Right renal pelvis (tissue), 4 donors: ENCODE results near the gene C19orf47. TPM values are rescaled to one million over a fixed set of nuclear protein-coding genes. Genes with fewer than 3 reads are reported as not detected.
A peak's percentile ranks its signal among the peaks of the same experiment; 100 is the strongest.

Source experiments
- DNase-seq, 4 donors: peaks; one replicate each; pipeline ENCODE4 v3.0.0-alpha.2; 2013; ENCODE audit warnings: low read depth in 4 of 4, low spot score in 3 of 4, missing footprints in 1 of 4
- polyA plus RNA-seq, 4 donors: library from polyadenylated mRNA; unstranded; fragments of 120-200 nt; gene quantifications; one replicate each; pipeline ENCODE4 v1.2.1, GENCODE V29; 2013; ENCODE audit not compliant: insufficient read length in 4 of 4

C19orf47 gene
- polyA plus RNA-seq, 4 donors, result 10.2 to 14.0 (median 12.3) TPM

DNA sequence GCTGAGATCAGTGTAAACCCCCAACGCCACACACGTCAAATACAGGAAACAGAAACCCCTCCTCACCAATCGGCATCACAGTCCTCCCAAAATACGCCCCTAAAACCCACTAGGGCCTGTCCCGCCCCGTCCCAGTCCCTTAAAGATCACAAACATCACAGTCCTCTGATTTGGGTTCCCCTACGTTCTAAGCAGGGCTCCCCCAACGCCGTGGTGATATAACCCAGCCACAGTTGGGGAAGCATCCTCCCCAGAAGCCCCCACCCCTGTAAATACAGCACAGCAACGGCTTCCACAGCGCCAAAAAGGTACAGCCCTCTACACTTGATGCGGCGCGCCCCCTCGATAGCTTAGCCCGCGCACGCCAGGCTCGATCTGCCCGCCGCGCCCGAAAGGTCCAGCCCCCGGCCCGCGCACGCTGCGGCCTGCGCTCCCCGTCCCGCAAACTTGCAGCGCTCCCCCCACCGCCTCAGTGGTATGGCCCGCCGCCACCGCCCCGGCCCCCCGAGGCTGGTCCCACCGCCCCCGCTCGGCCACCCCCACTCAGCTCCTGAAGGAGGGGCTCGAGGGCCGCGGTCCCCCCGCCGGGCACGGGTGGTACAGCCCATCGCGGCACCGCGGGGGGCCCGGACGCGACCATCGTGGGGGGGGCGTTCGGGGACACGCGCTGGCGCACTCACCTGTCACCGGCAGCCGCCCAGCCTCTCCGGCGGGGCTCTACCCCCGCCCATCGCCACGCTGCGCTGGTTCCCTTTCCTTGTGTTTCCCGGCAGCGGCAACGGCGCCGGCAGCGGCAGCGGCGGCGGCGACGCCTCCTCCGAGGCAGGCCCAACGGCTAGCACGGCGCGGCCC lies 63.5 kb downstream of the C19orf47 start, which contains the start of gene AKT2:
Gene AKT2 (minus strand): TSS at position 845 of the 852 bp plus-strand sequence. CDS start 20,078 bp downstream, outside the sequence.
- DNase-seq, result peak in 3 of 4 donors; percentile 62 to 73 (median 72)

DNA sequence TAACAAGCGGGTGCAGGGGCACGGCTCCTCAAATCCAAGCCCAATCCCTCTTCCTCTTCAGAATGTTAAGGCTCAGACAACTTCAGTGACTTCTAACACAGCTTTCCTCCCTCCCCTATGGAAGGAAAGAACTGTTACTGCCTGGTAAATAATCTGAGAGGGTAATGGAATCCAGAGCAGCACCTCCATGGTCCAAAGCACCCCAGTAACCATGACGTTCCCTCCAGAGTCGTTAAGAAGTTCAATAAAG lies 64.0 kb downstream of the C19orf47 start:
- no peak for DNase-seq

DNA sequence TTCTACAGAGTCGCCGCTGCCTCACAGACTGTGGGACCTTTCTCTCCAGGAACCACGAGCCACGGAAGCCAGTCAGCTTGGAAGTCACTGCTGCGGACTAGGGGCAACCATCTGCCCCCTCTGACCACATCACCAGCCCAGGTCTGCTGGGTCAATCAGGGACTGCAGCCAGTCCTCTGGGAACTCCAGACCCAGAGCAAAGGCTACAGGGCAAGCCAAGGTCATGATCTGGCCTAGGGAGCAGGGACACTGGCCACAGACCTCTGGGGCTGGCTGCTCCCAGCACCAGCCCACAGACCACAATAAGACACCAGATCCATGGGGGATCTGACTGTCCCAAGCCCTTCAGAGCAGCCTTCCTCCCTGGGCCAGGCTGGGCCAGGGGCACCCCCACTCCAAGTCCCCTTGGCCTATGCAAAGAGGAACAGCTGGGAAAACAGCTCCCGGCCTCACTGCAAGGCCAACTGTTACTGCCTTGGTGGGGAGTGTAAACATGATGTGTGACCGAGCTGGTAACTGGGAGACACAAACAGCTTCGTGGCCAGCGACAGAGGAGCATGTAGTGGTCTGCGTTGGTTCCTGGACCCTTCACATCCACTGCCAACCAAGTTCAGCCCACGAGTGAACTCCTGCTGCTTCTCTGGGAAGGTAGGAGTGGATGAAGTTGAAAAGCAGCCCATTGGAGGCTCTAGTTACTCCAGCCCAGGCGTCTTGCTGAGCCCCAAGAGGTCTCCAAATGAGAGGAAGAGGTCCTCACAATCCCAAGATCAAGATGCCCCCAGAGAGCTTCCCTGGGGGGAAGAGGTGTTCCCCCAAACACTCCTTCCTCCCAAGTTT lies 64.6 kb downstream of the C19orf47 start:
- no peak for DNase-seq

DNA sequence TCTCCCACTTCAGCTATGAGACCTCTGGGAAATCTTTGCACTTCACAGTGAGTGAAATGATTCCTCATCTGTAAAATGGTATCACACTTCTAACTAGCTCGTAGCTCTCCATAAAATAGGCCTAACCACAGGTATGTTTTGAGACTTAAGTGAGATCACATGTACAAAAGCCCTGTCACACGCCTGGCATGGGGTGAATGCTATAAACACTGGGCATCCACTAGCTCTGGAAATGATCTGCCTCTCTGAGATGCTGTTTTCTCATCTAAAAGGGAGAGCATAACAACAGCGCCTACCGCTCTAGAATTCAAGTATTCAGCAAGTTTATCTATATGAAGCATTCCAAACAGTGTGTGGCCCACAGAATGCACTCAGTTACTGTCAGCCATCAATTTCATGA lies 65.3 kb downstream of the C19orf47 start:
- no peak for DNase-seq

GRCh38 chr19:40282209-40282580 lies 66.0 kb downstream of the C19orf47 start:
- no peak for DNase-seq

GRCh38 chr19:40281381-40282208 lies 66.6 kb downstream of the C19orf47 start:
- DNase-seq, result no peak

- no peak for DNase-seq
Observed at GRCh38 chr19:40280608-40281221, 67.5 kb downstream of the C19orf47 start.

DNA sequence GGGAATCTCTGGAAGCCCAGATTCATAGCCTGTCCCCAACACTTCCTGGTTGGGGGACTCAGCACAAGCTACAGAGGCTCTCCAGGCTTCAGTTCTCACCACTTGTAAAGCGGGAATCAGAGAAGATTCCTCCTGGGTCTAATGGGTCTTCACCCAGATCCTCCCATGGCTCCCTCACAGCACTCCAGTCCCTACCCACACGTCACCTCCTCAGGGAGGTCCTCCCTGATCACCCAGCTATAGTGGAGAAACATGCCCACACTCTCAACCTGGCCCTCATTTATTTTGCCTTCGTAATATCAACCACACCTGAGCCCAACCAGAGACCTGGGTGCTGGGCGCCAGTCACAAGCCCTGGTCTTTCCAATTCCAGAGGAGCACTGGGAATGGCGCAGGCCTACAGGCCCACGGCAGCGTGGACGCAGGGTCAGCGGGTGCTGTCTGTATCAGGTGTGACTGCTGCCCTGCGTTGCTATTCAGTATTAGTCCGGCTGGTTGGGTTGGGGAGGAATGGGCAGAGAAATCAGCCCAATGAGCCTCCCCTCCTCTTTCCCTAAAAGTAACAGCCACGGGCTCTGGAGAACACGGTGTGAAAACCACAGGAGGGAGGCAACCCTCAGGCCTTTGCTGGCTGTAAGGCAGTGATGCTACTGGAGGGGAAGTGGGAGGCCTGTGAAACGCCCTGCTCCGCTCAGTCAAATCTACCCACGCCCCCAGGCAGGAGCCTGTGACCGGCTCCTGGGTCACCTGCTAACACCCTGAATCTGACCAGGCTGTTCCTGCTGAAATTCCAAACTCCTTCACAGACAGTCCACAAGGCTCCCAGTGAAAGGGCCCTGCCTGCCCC lies 68.2 kb downstream of the C19orf47 start:
- DNase-seq, result no peak

DNA sequence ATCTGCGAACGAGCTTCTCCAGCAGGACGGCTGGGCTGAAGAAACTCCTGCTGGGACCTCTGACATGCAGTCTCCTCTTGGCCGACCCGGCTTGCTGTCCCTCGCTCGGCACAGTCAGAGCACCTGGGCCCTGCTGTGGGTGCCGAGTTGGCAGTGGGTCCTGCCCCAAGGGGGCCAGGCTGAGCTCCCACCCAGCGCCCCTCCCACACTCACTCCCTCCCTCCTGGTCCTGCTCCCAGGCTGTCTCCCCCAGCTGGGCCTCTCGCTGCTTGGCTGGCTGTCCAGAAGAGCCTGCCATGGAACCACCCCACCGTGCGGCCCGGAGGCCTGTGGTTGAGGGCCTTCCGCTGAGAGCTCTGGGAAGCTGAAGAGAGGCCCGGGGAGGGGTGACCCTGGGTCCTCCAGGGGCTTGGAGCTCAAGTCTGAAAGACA lies 69.1 kb downstream of the C19orf47 start:
- peak in 2 of 4 donors; percentile 59 to 68 for DNase-seq

DNA sequence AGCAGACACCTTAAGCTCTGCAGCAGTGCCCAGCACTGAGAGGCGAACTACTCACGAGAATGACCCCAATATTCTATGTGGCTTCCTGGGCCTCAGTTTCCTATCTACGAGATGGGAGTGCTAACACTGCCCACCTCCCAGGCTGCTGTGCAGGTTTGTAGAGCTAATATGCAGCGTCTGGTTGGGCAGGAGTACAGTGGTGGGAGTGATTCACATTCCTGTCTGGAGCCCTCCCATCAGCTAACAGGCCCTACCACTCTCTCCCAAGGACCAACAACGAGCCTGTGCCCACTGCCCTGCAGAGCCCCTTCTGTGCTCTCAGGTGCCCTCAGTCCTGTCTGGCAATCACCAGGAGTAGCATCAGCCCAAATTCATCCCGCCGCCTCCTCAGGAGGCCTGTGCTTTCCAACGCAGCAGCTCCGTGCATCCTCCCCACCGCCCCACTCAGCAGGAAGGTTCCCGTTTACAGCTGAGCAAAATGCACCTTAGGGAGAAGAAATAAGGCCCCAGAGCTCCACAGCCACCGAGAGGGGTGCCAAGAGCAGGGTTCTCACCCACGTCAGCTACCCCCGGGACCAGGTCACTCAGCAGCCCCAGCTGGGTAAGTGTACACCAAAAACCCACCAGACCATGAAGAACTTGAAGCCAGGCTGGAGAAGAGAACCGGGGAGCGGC lies 69.7 kb downstream of the C19orf47 start:
- DNase-seq, result no peak

DNA sequence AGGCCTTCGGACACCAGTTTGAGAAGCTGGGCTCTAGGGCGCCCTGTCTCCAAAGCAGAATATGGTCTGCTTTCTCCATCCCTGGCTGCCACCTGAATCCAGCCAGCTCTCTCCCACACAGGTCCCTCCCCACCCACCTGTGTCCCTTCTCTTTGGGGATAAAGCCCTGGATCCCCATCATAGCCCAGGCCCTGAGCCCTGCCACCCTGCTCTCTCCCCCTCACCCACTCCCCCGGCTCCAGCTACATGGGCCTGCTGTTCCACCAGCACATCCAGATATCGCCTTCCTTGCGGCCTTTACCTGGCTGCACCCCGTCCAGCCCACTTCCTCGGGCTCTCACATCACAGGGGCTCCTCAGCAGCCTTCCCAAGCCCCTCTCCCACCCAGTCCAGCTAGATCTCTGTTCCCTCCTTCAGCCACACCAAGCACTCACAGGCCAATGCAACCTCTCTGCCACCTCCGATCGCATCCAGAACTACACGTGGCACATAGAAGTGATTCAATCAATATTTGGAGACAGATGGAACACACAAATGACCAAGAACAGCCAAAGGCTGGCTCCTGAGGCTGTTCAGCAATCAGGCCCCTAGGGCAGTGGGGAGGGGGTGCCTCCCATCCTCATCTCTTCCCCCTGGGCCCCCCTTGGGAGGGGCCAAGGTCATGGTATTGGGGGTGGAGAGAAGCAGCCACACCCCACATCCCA lies 70.7 kb downstream of the C19orf47 start:
- no peak for DNase-seq

- DNase-seq, result no peak
Observed at GRCh38 chr19:40274585-40275544, 73.3 kb downstream of the C19orf47 start.

GRCh38 chr19:40273469-40274360 lies 74.5 kb downstream of the C19orf47 start:
- DNase-seq, result no peak

DNA sequence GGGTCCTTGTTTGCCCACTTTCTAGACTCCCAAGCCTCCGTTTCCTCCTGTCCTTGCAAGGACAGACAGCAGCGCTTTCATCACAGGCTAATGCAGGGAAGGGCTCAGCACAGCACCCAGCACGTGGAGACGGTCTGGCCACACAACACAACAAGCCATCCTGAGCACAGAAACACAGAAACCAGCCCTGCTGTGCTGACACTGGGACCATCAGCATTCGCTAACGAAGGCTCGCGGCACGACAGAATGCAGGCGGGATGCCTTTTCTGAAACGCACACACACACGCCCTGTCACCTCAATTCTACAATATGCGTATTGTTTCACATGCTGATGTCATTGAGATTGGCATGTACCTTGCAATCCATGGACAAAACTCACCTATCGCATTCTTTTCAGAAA lies 75.9 kb downstream of the C19orf47 start:
- no peak for DNase-seq

- DNase-seq, result no peak
Observed at GRCh38 chr19:40271706-40272105, 76.5 kb downstream of the C19orf47 start.

- DNase-seq, result no peak
Observed at GRCh38 chr19:40270362-40271089, 77.7 kb downstream of the C19orf47 start.
